HCT116 (cell line): ENCODE measurements around the gene ANTKMT. TPM values are rescaled to one million over a fixed set of nuclear protein-coding genes. Genes with fewer than 3 reads are reported as not detected.
"Not testable (repeated sequence)": the region's sequence is repeated elsewhere in the genome, so short reads cannot be mapped to it uniquely, and the experiment has no call there.

ENCODE experiments used
- ATAC-seq: fragments of 200-7000 bp; cut with Tn5 transposase; 2 replicates; pipeline ENCODE4 v1.9.1; 2020; ENCODE audit warnings: mild to moderate bottlenecking, moderate library complexity
- BruUV-seq: library from RNA; stranded (reverse); fragments of 400-500 nt; replicated peaks from 2 replicates; lab custom pipeline; 2021; lab: Mats Ljungman, UMichigan
- CTCF ChIA-PET: fragments of 300-600 bp; sonication (Branson Sonifier 250); formaldehyde crosslinking; loops from one replicate; lab custom pipeline; 2021; ENCODE audit warnings: antibody characterized with exemption; lab: Charles Lee
- POLR2A ChIA-PET: fragments of 300-600, 350-600 bp; sonication (Branson Sonifier 250); formaldehyde crosslinking; loops from one replicate; lab custom pipeline; 2021; ENCODE audit warnings: antibody characterized with exemption; lab: Charles Lee
- RAD21 ChIA-PET, 2 experiments: fragments of 300-600 bp; sonication (Branson Sonifier 250); formaldehyde crosslinking; loops; one replicate each; lab custom pipeline; 2023; ENCODE audit warnings: low total read pairs in 2 of 2; ENCODE audit not compliant: uncharacterized antibody in 2 of 2, unreplicated experiment in 2 of 2, low non-redundant PET in 1 of 2; lab: Charles Lee
- DNase-seq: peaks from one replicate; pipeline ENCODE4 v3.0.0-alpha.2; 2010; ENCODE audit warnings: low read depth, low spot score
- H2AFZ ChIP-seq: fragments of 200-600 bp; shearing (Covaris generic), sonication (generic); 2 replicates; pipeline ENCODE4 v1.6.1; 2017; ENCODE audit warnings: low read depth, mixed run types, mixed read lengths, antibody characterized with exemption, low read length; ENCODE audit not compliant: poor library complexity, severe bottlenecking
- H3K27ac ChIP-seq: 2 replicates; pipeline ENCODE4 v1.5.1; 2012; ENCODE audit warnings: low read depth, low read length
- H3K27me3 ChIP-seq: fragments of 200-600 bp; sonication (generic); 2 replicates; pipeline ENCODE4 v1.6.1; 2016; ENCODE audit warnings: mixed run types, low read length, mixed read lengths; ENCODE audit not compliant: insufficient read depth
- H3K36me3 ChIP-seq, 2 experiments: fragments of 200-500 bp in 1 of 2; fragments of 200-600 bp in 1 of 2; sonication (Bioruptor generic) in 1 of 2; sonication (generic) in 1 of 2; 2 replicates each; pipeline versions ENCODE4 v1.5.1 to v1.6.1; 2014 to 2016; ENCODE audit warnings: low read length in 2 of 2, inconsistent platforms in 1 of 2, mixed read lengths in 1 of 2, mixed run types in 1 of 2; ENCODE audit not compliant: insufficient read depth in 2 of 2, control insufficient read depth in 1 of 2
- H3K4me1 ChIP-seq, 2 experiments: fragments of 200-600 bp in 1 of 2; sonication (generic) in 1 of 2; 2 replicates each; pipeline versions ENCODE4 v1.5.1 to v1.6.1; 2012 to 2017; ENCODE audit warnings: low read length in 2 of 2, inconsistent platforms in 1 of 2, mild to moderate bottlenecking in 1 of 2, mixed read lengths in 1 of 2, mixed run types in 1 of 2, moderate library complexity in 1 of 2; ENCODE audit not compliant: insufficient read depth in 2 of 2, control insufficient read depth in 1 of 2
- H3K4me2 ChIP-seq: fragments of 200-600 bp; sonication (generic); 2 replicates; pipeline ENCODE4 v1.6.1; 2017; ENCODE audit warnings: mixed run types, low read length, mixed read lengths
- H3K4me3 ChIP-seq, 2 experiments: fragments of 200-600 bp in 1 of 2; sonication (generic) in 1 of 2; replicated peaks in 1 of 2; 2 replicates each; pipeline ENCODE4 v1.5.1; 2011 to 2016; ENCODE audit warnings: low read length in 2 of 2, control low read depth in 1 of 2, low read depth in 1 of 2, mild to moderate bottlenecking in 1 of 2, mixed read lengths in 1 of 2, mixed run types in 1 of 2
- H3K79me2 ChIP-seq: fragments of 200-600 bp; sonication (generic); 2 replicates; pipeline ENCODE4 v1.6.1; 2017; ENCODE audit warnings: mild to moderate bottlenecking, mixed run types, low read length, moderate library complexity, mixed read lengths; ENCODE audit not compliant: insufficient read depth
- H3K9ac ChIP-seq: fragments of 200-600 bp; sonication (generic); 2 replicates; pipeline ENCODE4 v1.6.1; 2016; ENCODE audit warnings: low read length, mixed read lengths
- H3K9me2 ChIP-seq: fragments of 200-600 bp; sonication (generic), shearing (Covaris generic); 2 replicates; pipeline ENCODE4 v1.6.1; 2017; ENCODE audit warnings: mixed run types, mild to moderate bottlenecking, moderate library complexity; ENCODE audit not compliant: insufficient read depth
- H3K9me3 ChIP-seq, 2 experiments: fragments of 200-500 bp in 1 of 2; fragments of 200-600 bp in 1 of 2; sonication (Bioruptor generic) in 1 of 2; sonication (generic) in 1 of 2; 2 replicates each; pipeline ENCODE4 v1.6.1; 2014 to 2017; ENCODE audit warnings: low read length in 2 of 2, mixed read lengths in 2 of 2, inconsistent platforms in 1 of 2, low read depth in 1 of 2, mild to moderate bottlenecking in 1 of 2, mixed run types in 1 of 2, moderate library complexity in 1 of 2; ENCODE audit not compliant: control insufficient read depth in 1 of 2, insufficient read depth in 1 of 2
- H4K20me1 ChIP-seq: fragments of 200-600 bp; sonication (generic), shearing (Covaris generic); 2 replicates; pipeline ENCODE4 v1.6.1; 2017; ENCODE audit warnings: mixed run types, mild to moderate bottlenecking, moderate library complexity; ENCODE audit not compliant: insufficient read depth
- ATF3 ChIP-seq: IDR thresholded peaks from 2 replicates; pipeline ENCODE4 v1.6.1; 2012
- CBX3 ChIP-seq: IDR thresholded peaks from 2 replicates; pipeline ENCODE4 v1.6.1; 2012; ENCODE audit warnings: low read depth
- CTCF ChIP-seq, 3 experiments: fragments of 200-600 bp in 1 of 3; sonication (generic) in 1 of 3; IDR thresholded peaks in 2 of 3; conservative IDR thresholded peaks in 1 of 3; 2 replicates each; pipeline ENCODE4 v1.5.1; 2012 to 2017; ENCODE audit warnings: low read depth in 2 of 3, low read length in 2 of 3, antibody characterized with exemption in 1 of 3, borderline replicate concordance in 1 of 3, control low read depth in 1 of 3, mild to moderate bottlenecking in 1 of 3, mixed read lengths in 1 of 3, mixed run types in 1 of 3, moderate library complexity in 1 of 3; ENCODE audit not compliant: insufficient read depth in 1 of 3
- EGR1 ChIP-seq: IDR thresholded peaks from 2 replicates; pipeline ENCODE4 v1.6.1; 2012; ENCODE audit warnings: low read depth
- ELF1 ChIP-seq: IDR thresholded peaks from 2 replicates; pipeline ENCODE4 v1.6.1; 2012; ENCODE audit warnings: low read depth, borderline replicate concordance
- EZH2phosphoT487 ChIP-seq: fragments of 200-600 bp; IDR thresholded peaks from 2 replicates; pipeline ENCODE4 v1.6.1; 2018; ENCODE audit warnings: antibody characterized with exemption, borderline replicate concordance
- JUND ChIP-seq: IDR thresholded peaks from 2 replicates; pipeline ENCODE4 v1.6.1; 2012
- POLR2A ChIP-seq: IDR thresholded peaks from 2 replicates; pipeline ENCODE4 v1.7.0; 2011; ENCODE audit warnings: borderline replicate concordance; ENCODE audit not compliant: insufficient read depth, insufficient read length; ENCODE audit errors: extremely low read depth
- POLR2AphosphoS5 ChIP-seq: IDR thresholded peaks from 2 replicates; pipeline ENCODE4 v1.6.1; 2011; ENCODE audit warnings: mild to moderate bottlenecking, low read depth, low read length, moderate library complexity
- SIN3A ChIP-seq: IDR thresholded peaks from 2 replicates; pipeline ENCODE4 v1.6.1; 2012; ENCODE audit warnings: low read depth
- SRF ChIP-seq: IDR thresholded peaks from 2 replicates; pipeline ENCODE4 v1.6.1; 2012; ENCODE audit warnings: low read depth
- YY1 ChIP-seq: IDR thresholded peaks from 2 replicates; pipeline ENCODE4 v1.6.1; 2011; ENCODE audit warnings: low read length, low read depth, moderate library complexity, mild to moderate bottlenecking; ENCODE audit not compliant: insufficient replicate concordance; ENCODE audit errors: extremely low read depth
- ZFX ChIP-seq: fragments of 450-650 bp; IDR thresholded peaks from 2 replicates; pipeline ENCODE4 v1.6.1; 2017
- intact Hi-C: fragments of 100-400 bp; cut with micrococcal nuclease; formaldehyde crosslinking; loops from 2 replicates; pipeline ENCODE4 v1.10.0; 2022
- total RNA-seq: library from RNA; stranded (reverse); gene quantifications from one replicate; pipeline ENCODE4 v1.2.1, GENCODE V29; 2021; ENCODE audit not compliant: unreplicated experiment

The ANTKMT gene
- total RNA-seq, 1 experiment from 2014 or later: 65.4 TPM

GRCh38 chr16:712740-713250 is 8.2 kb upstream of the ANTKMT start:
- not testable (repeated sequence) for H3K36me3 ChIP-seq, H3K4me3 ChIP-seq, H3K27me3 ChIP-seq, H3K9me3 ChIP-seq, H3K9me2 ChIP-seq, BruUV-seq
- ATAC-seq: peak; percentile 50
- RAD21 ChIA-PET: interaction anchor here (0.7 to 1.1 kb wide), 3 partner anchors 13 to 92 kb away, joined by 3 to 4 read pairs (median 3); partner anchors contain the start of genes CHTF18 (in 1 of the 2) and RPUSD1 (in 1 of the 2)
- H3K4me1 ChIP-seq: peaks cover 24 to 59% of the 10 kb centered on the region in 2 experiments
- POLR2A ChIA-PET: interaction anchor here (0.7 to 2.1 kb wide), 4 partner anchors 15 to 75 kb away, joined by 3 to 9 read pairs (median 4); partner anchors contain the start of genes CHTF18 and RPUSD1
- intact Hi-C loops: loop anchor here (1.0 to 5.0 kb wide), 3 partner anchors 73 to 345 kb away; no protein-coding TSS in a partner anchor
- peak overlapping the region; percentile 13 for H3K9ac ChIP-seq
- peaks cover 19% of the 10 kb centered on the region for H3K79me2 ChIP-seq
- CTCF ChIA-PET: interaction anchor here (0.7 to 2.7 kb wide), 13 partner anchors 8 to 390 kb away, joined by 3 to 19 read pairs (median 9); partner anchors contain the start of genes ANTKMT, CCDC78, CHTF18 and HAGHL
- H3K27ac ChIP-seq: peak overlapping the region; percentile 55
- TF ChIP-seq CTCF (IDR thresholded peaks at IDR 0.05 in 2 of 3, conservative IDR thresholded peaks at IDR 0.05 in 1 of 3; ENCODE audit: borderline replicate concordance in 1 of 3, insufficient read depth in 1 of 3, low read depth in 2 of 3, low read length in 2 of 3) (peak in 2 of 3 experiments; percentile 60; a peak in 4 of 6 replicates), POLR2AphosphoS5 (0 out of 2 replicates have a peak, but pooled peaks have one; percentile 7)
- TF ChIP-seq, all 23 proteins: peak for 2; not testable (repeated sequence) for 21
- peak overlapping the region; percentile 59 for H3K4me2 ChIP-seq
- peak; percentile 98 for DNase-seq
- H4K20me1 ChIP-seq, H2AFZ ChIP-seq: not testable (repeated sequence)

- H3K9me3 ChIP-seq: no peaks in the 10 kb centered on the region
- peak overlapping the region; percentile 84 for H3K4me2 ChIP-seq
- H3K79me2 ChIP-seq: peaks cover 19% of the 10 kb centered on the region
- RAD21 ChIA-PET: no interaction called here
- peaks cover 3% of the 10 kb centered on the region; the same call in 1 of the 2 replicates for H4K20me1 ChIP-seq
- intact Hi-C loops: loop anchor here (5.0 kb wide), 2 partner anchors 163 to 343 kb away; no protein-coding TSS in a partner anchor
- H2AFZ ChIP-seq: no peak overlapping the region
- no peaks in the 10 kb centered on the region for H3K9me2 ChIP-seq
- H3K27ac ChIP-seq: peak overlapping the region; percentile 61; the same call in 1 of the 2 replicates
- BruUV-seq: no TSS peak
- peak overlapping the region in 1 of 2 experiments; percentile 40; a peak in 2 of 4 replicates for H3K4me3 ChIP-seq
- CTCF ChIA-PET: interaction anchor here (2.0 to 2.7 kb wide), 3 partner anchors 12 to 389 kb away, joined by 4 to 18 read pairs (median 11); partner anchors contain the start of genes CCDC78 and HAGHL
- no peaks in the 10 kb centered on the region for H3K36me3 ChIP-seq
- H3K4me1 ChIP-seq: peaks cover 31 to 70% of the 10 kb centered on the region in 2 experiments
- DNase-seq (no peak), ATAC-seq (no peak)
- POLR2A ChIA-PET: no interaction called here
- no peaks in the 10 kb centered on the region for H3K27me3 ChIP-seq
- H3K9ac ChIP-seq: peak overlapping the region; percentile 59
- TF ChIP-seq CBX3 (no peak), EZH2phosphoT487 (no peak), EGR1 (no peak), YY1 (no peak), CTCF (IDR thresholded peaks at IDR 0.05 in 2 of 3, conservative IDR thresholded peaks at IDR 0.05 in 1 of 3; ENCODE audit: borderline replicate concordance in 1 of 3, insufficient read depth in 1 of 3, low read depth in 2 of 3, low read length in 2 of 3) (no peak), POLR2A (no peak), ELF1 (no peak), ATF3 (no peak), JUND (no peak), ZFX (no peak), SRF (no peak), SIN3A (no peak)
Measured at GRCh38 chr16:714079-714478, 6.9 kb upstream of the ANTKMT start.
